ENCODE data around the gene SUPT20HL1.

The SUPT20HL1 gene

GRCh38 chrX:24369816-24370215 lies 9.4 kb downstream of the SUPT20HL1 start:
- Histone ChIP-seq H3K27ac (no peak overlapping the region), H3K4me3 (ENCODE audit: low read depth, low read length) (no peak overlapping the region), H3K27me3 (ENCODE audit: insufficient read depth, low read depth, severe bottlenecking) (peaks cover 10% of the 10 kb centered on the region), H3K9me3 (ENCODE audit: severe bottlenecking) (no peaks in the 10 kb centered on the region), H3K36me3 (no peaks in the 10 kb centered on the region)
- no peak for DNase-seq
- TF ChIP-seq, protein P1, sequence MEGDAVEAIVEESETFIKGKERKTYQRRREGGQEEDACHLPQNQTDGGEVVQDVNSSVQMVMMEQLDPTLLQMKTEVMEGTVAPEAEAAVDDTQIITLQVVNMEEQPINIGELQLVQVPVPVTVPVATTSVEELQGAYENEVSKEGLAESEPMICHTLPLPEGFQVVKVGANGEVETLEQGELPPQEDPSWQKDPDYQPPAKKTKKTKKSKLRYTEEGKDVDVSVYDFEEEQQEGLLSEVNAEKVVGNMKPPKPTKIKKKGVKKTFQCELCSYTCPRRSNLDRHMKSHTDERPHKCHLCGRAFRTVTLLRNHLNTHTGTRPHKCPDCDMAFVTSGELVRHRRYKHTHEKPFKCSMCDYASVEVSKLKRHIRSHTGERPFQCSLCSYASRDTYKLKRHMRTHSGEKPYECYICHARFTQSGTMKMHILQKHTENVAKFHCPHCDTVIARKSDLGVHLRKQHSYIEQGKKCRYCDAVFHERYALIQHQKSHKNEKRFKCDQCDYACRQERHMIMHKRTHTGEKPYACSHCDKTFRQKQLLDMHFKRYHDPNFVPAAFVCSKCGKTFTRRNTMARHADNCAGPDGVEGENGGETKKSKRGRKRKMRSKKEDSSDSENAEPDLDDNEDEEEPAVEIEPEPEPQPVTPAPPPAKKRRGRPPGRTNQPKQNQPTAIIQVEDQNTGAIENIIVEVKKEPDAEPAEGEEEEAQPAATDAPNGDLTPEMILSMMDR (IDR thresholded peaks at IDR 0.05; ENCODE audit: low read depth, low read length), result no peak

DNA sequence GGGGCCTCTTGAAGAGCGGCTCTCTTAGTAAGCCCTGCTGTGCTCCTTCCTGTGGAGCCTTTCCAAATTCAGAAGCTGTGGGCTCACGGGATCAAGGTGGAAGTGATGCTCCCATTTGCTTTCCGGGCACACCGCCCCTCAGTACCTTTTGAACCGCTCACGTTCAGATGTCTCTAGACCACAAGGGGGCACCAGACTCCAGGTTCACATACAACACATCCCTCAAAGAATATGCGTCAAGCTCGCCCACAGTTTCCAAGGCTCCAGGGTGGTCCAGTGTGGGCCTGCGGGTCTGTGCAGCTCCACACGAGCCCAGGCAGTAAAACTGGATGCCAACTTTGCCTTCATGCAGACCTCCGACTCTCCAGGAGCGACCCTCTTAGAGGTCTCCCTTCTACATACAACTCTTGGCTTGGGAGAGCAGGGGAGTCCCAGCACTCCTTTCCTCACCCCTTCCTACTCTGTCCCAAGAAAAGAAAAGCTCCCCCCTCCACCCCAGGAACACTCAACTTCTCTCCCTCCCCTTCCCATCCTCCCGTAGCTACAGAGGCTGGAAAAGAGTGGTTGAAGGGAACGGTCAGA lies 11.0 kb downstream of the SUPT20HL1 start:
- H3K27me3 ChIP-seq (ENCODE audit: insufficient read depth, low read depth, severe bottlenecking), result peaks cover 10% of the 10 kb centered on the region
- TF ChIP-seq, protein P1 (IDR thresholded peaks at IDR 0.05; ENCODE audit: low read depth, low read length), result peak; percentile 78
- no peak overlapping the region for H3K4me3 ChIP-seq (ENCODE audit: low read depth, low read length)
- no peak overlapping the region for H3K27ac ChIP-seq
- H3K9me3 ChIP-seq (ENCODE audit: severe bottlenecking), result no peaks in the 10 kb centered on the region
- DNase-seq, result peak; percentile 65
- H3K36me3 ChIP-seq, result no peaks in the 10 kb centered on the region

- H3K36me3 ChIP-seq, result no peaks in the 10 kb centered on the region
- TF ChIP-seq, protein P1 (IDR thresholded peaks at IDR 0.05; ENCODE audit: low read depth, low read length), result no peak
Measured at GRCh38 chrX:24372021-24372763, 11.8 kb downstream of the SUPT20HL1 start.

GRCh38 chrX:24375600-24376131 lies 15.2 kb downstream of the SUPT20HL1 start:
- Histone ChIP-seq H3K36me3 (no peaks in the 10 kb centered on the region), H3K27me3 (ENCODE audit: insufficient read depth, low read depth, severe bottlenecking) (peaks cover 16% of the 10 kb centered on the region), H3K9me3 (ENCODE audit: severe bottlenecking) (no peaks in the 10 kb centered on the region), H3K4me3 (ENCODE audit: low read depth, low read length) (no peak overlapping the region), H3K27ac (no peak overlapping the region)
- TF ChIP-seq, protein P1 (IDR thresholded peaks at IDR 0.05; ENCODE audit: low read depth, low read length), result no peak
- DNase-seq, result no peak

More at GRCh38 chrX:24372021-24372763, 11.8 kb downstream of the SUPT20HL1 start:
- H3K27me3 ChIP-seq (ENCODE audit: insufficient read depth, low read depth, severe bottlenecking), result peaks cover 13% of the 10 kb centered on the region
- no peak overlapping the region for H3K4me3 ChIP-seq (ENCODE audit: low read depth, low read length)
- H3K27ac ChIP-seq, result no peak overlapping the region
- H3K9me3 ChIP-seq (ENCODE audit: severe bottlenecking), result no peaks in the 10 kb centered on the region
- no peak for DNase-seq

GRCh38 chrX:24376403-24376802 lies 16.0 kb downstream of the SUPT20HL1 start:
- Histone ChIP-seq H3K27me3 (ENCODE audit: insufficient read depth, low read depth, severe bottlenecking) (peaks cover 10% of the 10 kb centered on the region), H3K9me3 (ENCODE audit: severe bottlenecking) (no peaks in the 10 kb centered on the region), H3K27ac (no peak overlapping the region), H3K4me3 (ENCODE audit: low read depth, low read length) (no peak overlapping the region), H3K36me3 (no peaks in the 10 kb centered on the region)
- TF ChIP-seq, protein P1 (IDR thresholded peaks at IDR 0.05; ENCODE audit: low read depth, low read length), result no peak
- DNase-seq, result no peak
